Activated T-cell treated with anti-CD3 and anti-CD28 coated beads for 1 hour (primary cell): ENCODE data around the gene TLE5.
"Not testable (repeated sequence)": the region's sequence is repeated elsewhere in the genome, so short reads cannot be mapped to it uniquely, and the experiment has no call there.

Source experiments
- DNase-seq: peaks from one replicate; pipeline ENCODE4 v3.0.0-alpha.2; 2020; ENCODE audit warnings: low read depth

TLE5 gene

DNA sequence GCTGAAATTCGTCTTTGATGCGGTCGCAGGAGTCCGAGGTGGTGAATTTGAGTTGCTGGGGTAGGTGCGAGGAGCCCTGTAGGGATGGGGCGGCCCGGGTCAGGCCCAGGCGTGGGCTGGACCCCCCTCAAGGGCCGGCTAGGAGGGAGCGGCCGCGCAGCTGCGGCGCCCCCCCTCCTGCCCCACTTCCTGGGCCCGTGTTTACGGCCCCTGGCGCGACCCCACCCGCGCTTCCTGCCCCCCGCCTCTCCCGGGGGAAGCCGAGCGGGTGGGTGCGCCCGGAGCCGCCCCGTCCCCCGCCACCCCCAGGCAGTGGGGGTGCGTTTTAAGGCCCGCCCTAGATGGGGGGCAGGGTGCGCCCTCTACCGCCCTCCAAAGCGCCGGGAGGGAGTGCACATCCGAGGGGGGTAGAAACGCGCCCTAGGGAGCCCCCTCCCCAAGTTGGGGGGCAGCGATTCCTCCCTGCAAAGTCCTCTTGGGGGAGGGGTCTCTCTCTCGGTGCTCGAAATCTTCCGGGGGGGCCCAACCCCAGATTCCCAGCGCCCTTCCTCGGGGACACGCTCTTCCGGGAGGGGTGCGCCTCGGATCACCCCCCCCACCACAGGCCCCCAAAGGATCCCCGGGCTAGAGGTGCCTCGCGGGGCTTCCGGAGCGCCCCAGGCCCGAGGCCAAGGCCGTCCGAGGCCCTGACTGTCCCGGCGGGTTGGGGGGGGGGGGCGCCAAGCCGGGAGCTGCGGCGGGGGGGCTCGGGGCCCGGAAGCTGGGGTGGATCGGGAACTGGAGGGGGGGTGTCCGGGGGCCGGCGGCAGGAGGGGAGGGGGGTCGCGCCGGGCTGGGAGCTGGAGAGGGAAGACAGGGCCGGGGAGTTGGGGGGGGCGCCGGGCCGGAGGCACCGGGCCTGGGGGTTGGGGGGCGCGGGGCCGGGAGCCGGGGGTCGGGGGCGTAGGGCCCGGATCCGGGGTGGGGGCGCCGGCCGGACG is 823 bp downstream of the TLE5 start:
- DNase-seq: peak; percentile 72

DNA sequence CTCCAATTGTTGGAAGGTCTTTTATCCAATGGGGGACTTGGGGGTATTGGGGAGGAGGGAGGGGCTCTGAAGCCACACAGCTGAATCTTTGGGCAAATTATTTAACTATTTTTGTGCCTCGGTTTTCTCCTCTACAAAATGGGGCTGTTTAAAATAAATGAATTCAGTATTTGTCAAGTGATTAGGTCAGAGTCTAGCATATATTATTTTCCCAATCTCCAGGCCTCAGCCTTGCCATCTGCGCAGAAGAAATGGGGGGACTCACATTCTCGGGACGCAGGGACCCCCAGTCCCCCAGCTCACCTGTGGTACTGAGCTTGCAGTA is 1.5 kb downstream of the TLE5 start:
- DNase-seq: no peak

DNA sequence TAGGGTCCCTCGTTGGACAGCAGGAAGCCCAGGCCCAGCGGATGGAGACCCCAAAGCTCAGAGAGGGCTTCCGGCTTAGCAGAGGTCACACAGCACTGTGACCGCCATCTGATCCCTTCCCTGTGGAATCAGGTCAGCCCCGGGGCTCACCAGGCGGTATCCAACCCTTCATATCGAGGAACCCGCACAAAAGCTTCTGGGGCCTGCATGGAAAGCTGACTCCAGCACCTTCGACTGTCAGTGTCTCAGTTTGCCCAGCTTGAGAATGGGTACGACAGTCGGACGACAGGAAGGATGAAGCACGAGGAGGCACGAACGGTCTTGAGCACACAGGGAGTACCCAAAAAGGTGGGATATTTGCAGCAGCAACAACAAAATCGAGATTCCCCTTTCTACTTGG is 2.6 kb downstream of the TLE5 start:
- no peak for DNase-seq

DNA sequence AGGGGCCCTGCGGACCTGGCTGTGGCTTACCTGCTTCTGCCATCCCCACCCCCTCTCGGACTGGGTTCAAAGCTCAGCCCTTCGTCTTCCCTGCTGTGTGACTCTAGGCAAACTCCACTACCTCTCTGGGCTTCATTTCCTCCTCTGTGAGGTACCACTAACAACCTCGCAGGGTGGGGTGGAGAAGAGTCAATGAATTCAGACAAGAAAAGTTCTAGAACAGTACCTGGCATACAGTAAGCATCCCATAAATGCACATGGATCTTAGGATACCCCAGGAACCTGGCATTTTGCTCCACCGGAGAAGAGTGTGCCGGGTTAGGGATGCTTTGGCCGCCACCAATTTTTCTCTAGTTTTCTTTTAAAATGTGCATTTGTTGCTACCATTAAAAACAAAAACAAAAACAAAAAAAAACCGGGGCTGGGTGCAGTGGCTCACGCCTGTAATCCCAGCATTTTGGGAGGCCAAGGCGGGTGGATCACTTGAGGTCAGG is 3.4 kb downstream of the TLE5 start:
- DNase-seq: no peak

DNA sequence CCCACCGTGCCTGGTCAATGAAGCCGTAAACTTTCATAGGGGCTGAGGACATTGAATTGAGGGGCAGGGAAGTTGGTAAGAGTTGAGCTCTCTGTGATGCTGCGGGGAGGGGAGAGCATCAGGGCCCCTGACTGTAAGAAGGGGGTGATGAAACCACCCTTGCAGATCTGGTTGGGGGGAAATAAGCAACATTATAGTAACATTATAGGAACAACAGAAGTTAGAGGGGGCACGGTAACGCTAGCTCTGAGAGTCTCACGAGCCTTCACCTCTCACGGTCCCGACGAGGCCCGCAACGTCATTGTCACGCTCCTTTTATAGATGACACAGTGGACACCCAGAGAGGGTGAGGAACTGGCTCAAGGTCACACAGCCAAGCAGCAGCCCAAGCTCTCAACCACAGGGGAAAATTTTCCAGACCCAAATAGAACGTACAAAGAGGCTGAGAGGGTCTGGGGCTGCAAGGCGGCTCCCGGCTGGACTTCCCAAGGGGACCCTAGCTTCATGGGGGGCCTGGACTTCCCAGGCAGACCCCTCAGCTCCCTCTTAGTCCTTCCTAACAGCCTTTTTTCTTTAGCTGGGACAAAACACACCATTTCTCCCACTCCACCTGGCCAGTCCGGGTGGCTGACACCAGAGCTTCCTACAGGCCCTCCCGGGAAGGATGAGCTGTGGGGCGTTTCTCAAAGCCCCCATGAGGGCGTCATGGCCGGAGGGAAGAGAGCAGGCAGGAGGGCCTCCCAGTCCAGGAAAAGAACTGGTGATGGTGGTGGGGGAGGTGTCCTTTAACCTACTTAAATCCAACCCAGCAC is 4.1 kb downstream of the TLE5 start:
- DNase-seq: no peak

DNA sequence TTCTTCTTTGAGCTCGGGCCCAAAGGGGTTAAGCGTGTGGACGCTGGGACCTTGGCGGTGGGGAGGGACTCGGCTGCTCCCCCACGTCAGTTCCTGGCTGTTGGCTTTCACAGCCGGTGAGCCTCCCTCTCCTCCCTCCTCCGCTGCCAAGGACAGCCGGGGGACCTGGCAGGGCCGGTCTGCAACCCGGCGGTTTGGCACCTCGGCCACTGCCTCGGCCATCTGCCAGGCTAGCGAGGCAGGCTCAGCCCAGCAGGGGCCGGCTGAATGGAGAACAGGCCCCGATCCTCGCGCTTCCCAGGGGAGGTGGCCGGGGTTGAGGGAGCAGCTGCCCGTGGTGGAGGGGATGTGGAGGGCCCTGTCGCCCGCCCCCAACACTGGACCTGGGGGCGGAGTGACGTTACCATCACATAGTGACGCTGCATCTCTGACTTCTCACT is 5.0 kb downstream of the TLE5 start:
- no peak for DNase-seq

DNA sequence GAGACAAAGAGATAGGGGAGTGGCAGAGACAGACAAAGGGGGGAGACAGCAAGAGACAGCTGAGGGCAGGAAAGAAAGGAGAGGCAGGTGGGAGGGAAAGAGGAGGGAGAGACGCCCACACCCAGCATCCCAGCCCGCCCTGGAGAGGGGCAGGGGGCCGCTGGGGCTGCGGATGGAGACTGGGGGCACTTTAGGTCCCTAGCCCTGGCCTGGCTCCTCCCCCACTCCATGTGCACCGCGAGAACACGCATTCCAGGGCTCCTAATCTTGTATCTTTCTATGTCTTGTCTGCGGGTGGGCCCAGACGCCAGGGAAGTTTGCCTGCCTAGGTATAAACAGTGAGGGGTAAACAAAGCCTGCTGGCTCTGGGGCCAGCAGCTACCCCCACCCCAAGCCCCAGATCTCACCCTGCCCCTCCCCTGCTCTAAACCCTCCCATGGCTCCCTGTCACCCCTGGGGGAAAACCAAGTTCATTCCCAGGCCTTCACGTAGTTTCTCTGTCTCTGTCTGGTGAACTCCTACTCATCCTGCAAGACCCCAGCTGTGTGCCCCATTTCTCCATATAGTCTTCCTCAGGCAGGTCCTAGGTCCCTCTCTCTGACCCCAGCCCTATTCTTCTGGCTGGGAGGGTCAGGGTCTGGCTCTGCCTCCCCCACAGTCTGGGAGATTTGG is 5.7 kb downstream of the TLE5 start:
- no peak for DNase-seq

DNA sequence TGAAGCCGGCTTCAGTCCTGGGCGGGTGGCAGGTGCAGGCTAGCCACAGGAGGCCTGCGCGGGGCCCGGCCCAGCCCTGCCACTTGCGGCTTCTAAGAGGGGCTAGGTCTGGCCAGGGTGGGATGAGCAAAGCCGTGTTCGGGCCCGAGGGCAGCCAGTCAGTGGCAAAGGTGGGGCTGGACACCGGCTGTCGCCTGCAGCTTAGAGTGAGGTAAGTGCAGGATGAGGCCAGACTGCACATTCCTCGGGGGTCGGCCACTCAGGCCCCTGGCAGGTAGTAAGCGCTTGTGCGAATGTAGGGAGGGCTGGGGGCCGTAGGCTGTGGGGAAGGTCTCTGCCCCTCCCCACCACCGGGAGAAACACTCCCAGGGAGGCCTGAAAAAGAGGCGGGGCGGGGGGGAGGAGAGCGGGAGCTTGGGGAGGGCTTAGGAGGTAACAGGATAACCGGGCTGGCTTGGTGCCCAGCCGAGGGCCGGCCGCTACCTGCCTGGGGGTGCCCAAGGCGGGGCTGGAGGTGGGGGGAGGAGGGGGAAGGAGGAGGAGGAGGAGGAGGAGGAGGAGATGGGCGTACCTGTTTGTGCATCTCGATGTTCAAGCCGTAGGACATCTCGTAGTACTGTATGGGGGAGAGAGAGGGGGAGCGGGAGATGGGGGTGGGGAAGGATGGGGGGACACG is 6.4 kb downstream of the TLE5 start:
- no peak for DNase-seq

DNA sequence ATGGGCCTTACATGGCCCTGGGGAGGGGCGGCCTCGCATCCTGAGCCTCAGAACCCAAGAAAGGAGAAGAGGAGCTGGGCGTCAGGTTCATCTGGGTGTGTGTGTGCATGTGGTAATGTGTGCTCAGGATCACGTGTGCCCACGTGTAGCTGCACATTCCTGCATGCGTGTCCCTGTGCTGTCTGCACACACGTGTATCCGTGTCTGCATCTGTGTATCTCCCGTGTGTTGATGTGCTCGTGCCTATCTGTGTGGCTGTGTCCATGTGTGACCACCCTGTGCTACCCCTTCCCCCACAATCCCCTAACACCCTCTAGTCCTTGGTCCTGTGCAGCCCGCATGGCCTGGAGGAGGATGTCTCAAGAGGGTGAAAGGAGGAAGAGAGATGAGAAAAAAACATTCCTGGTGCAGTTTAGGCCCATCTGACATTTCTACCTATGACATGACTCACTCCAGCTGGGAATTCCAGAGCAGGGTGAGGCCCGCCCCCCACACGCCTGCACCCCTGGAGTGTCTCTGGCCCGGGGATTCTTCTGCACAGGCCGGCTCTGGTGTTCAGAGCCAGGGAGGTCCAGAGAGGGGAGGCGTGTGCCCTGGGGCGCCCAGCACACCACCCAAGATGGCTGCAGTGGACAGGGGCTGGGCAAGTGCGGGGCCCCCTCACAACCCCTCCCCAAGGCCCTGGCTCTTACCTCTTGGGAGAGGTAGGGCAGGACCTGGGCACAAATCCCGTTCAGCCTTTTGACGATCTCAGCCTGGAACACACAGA is 7.1 kb downstream of the TLE5 start:
- no peak for DNase-seq

DNA sequence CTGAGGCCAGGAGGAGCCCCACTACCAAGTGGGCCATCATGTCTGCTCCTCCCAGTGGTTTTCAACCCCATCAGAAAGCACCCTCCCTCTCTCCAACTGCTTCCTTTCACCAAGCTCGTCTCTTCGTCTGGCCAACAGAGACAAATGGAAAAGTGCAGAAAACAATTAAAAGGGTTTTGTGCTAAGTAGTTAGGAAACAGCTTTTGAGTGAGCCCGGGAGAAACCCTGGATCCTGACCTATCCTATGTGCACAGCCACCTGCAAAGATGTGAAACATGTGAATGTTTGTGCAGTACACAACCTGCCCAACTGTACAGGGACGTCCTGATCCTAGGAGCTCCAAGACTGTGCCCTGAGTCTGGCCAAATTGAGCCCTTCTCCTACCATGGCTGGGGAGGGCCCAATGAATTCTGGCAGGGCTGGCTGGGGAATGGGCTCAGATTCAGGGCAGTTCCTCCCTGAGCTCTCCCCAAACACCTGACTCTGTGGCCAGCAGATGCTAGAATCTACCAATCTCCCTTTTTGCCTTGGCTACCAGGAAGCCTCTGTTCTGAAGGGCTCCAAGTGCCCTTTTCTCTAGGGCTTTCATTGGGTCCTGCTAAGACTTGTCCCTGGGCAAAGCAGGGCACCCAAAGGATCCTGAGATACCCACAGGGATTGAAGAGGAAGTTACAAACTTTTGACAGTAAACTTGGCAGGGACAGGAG is 7.9 kb downstream of the TLE5 start:
- DNase-seq: no peak

DNA sequence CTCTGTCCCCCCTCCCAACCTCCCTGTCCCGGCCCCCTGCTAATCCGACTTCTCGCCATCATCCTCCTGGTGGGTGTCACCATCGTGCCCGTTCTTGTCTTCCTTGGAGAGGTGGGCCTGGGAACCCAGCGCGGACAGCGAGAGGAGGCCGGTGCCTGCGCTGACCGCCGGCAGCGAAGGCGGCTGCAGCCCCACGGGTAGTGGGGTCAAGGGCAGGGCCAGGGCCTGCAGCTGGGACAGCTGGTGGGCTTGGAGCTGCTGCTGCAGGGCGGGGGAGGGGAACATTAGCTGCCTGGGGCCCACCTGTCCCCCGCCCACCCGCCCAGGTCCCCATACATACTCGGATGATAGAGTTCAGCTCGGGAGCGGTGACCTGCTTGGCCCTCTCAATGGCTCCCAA is 8.5 kb downstream of the TLE5 start:
- no peak for DNase-seq

DNA sequence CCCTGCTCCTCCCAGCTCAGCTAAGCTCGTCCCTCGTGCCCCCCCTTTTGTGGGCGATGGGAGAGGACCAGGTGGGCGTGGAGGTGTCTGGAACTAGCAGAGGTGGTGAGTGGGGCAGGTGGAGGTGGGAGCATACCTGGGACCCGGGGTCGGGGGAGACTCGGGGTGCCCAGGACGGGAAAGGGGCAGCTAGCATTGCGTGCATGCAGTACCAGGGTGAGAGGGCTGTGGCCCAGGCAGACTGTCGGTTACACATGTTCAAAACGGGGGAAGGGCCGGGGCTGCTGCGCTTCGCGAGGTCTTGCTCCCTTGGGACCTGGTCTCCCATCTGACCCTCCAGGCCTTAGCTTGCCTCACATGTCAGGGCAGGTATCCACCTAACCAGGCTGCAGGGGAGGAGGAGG is 9.1 kb downstream of the TLE5 start:
- DNase-seq: no peak

DNA sequence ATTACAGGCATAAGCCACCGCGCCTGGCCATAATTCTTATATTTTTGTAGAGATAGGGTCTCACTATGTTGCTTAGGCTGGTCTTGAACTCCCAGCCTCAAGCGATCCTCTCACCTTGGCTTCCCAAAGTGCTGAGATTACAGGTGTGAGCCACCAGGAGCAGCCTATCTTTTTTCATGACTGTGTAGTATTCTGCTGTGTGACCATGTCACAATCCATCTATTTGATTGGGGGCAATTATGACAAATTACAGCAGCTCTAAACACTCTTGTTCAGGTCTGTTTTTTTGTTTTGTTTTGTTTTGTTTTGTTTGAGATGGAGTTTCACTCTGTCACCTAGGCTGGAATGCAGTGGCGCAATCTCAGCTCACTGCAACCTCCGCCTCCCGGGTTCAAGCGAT is 12.3 kb downstream of the TLE5 start:
- not testable (repeated sequence) for DNase-seq

DNA sequence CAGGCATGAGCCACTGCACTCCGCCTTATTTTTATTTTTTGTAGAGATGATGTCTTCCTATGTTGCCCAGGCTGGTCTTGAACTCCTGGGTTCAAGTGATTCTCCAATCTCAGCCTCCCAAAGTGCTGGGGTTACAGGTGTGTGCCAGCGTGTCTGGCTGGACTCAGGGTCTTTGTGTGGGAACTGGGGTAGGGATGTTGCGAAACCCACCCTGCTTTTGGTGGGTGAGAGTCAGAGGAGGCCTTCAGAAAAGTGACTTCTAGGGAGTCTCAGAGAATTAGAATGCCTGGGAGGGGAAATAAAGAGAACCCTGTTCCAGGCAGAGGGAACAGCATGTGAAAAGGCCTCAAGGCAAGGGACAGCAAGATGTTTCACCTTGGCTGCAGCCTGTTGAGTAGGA is 13.2 kb downstream of the TLE5 start:
- no peak for DNase-seq

DNA sequence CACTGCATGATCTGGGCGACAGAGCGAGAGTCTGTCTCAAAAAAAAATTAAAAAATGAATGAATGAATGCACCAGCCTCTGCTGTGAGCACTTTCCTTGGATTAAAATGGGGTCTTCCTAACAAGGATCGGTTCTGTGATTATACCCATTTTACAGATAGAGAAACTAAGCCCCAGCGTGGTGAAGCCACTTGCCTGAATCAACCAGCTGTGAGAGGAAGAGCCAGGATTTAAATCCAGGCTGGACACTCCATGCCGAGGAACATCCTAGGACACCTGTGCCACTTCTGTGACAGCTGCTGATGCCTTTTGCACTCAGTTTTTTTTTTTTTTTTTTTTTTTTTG is 14.1 kb downstream of the TLE5 start:
- no peak for DNase-seq

DNA sequence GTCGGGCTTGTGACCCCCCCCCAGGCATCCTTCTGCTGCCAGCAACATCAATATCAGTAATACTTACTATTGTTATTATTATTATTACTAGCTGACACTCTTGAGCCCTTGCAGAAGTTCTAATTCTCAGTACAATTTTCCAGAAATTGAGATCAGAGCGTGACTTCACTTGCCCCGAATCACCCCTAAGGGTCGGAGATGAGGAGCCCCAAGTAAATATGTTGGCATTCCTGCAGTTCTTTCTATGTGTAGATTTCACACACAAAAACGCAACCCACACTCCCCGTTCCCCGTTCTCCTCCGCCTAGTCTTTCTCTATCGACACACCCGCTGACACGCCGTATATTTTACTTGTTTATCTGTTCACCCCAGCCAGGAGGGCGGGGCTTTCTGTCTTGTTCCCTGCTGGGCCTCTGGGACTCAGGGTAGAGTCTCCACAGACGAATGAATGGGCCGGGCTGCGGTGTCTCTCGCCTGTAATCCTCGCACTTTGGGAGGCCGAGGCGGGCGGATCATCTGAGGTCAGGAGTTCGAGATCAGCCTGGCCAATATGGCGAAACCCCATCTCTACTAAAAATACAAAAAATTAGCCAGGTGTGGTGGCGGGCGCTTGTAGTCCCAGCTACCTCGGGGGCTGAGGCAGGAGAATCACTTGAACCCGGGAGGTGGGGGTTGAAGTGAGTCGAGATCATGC is 14.7 kb downstream of the TLE5 start:
- peak; percentile 66 for DNase-seq

DNA sequence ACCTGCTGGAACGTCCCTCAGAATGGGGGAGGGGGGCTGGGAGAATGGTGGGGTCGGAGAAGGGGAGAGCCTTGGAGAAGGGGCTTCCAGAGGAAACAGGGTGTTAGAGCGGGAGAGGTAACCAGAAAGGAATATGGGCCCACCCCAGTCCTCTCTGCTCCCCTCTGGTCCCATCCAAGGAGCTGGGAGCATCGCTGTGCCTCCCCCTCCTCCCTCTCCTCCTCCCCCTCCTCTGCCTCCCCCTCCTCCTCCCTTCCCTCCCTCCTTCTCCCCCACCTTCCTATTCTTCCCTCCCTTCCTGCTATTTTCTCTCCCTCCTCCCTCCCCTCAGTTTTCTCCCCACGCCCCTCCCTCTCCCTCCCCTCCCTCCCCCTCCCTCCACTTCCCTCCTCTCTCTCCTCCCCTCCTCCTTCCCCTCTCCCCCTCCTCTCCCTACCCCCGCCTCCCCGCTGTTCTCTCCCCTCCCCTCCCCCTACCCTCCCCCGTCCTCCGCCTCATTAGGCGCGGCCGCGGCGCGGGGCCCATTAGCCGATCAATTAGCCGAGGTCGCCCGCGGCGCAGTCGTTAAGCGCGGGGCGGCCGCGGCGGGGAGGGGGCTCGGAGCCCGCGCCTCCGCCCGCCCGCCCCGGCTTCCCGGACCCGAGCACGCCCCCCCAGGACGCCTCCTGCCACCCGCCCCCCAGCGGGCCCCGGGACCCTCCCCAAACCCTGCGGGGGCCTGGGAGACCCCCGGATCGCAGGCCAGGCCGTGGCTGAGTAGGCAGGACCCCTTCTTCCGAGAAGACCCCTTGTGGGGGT is 15.4 kb downstream of the TLE5 start:
- no peak for DNase-seq

DNA sequence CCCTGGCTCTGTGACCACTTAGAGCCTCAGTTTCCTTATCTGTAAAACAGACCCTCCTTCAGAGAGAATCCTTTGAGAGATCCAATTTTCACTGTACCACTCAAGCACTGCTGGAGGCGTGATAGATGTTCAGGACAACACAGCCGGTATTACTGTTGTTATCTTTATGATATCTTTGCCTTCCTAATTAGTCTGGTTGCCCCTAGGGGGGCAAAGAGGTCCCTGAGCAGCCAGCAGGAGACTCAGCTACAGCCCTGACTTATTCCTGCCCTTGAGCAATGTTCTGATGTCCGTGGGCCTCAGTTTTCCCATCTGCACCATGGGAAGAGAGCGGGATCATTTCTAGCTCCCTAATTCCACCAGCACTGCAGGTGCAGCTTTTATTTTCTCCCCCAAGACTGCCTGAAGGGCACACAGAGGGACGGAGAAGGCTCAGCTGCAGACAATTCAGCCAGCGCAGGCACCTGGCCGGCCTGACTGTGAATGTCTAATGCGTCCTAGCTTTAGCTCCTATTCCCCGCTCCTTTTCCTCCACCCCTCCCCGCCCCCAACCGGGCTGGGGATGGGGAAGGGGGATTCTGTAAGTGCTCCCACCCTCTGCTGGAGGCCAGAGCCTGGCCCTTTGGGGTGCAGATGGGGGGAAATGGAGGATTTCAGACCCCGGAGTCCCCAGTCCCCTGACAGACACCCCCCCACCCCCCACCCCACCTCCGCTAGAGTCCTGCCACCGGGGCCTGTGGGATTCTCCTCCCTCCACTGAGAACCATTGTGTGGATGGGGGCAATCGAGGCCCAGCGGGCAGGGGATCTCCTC is 16.2 kb downstream of the TLE5 start:
- no peak for DNase-seq
